Prostate gland (tissue), 2 donors: ENCODE results near the gene CCDC13. TPM values are rescaled to one million over a fixed set of nuclear protein-coding genes. Genes with fewer than 3 reads are reported as not detected.

ENCODE experiments used
- DNase-seq: peaks from one replicate; pipeline ENCODE4 v3.0.0-alpha.2; 2019; ENCODE audit warnings: low spot score
- H3K27ac ChIP-seq, 2 donors: fragments of 200-600 bp; sonication (generic); 2 replicates each; pipeline ENCODE4 v1.5.1; 2017 to 2019
- H3K27me3 ChIP-seq: fragments of 200-600 bp; sonication (generic); replicated peaks from 2 replicates; pipeline ENCODE4 v1.5.1; 2019; ENCODE audit not compliant: insufficient read depth
- H3K36me3 ChIP-seq, 2 donors: fragments of 200-600 bp; sonication (generic); 1 replicate in 1 of 2; 2 replicates in 1 of 2; pipeline versions ENCODE4 v1.5.1 to v1.8.1; 2017 to 2019
- H3K4me1 ChIP-seq: fragments of 200-600 bp; sonication (generic); replicated peaks from 2 replicates; pipeline ENCODE4 v1.5.1; 2019
- H3K4me3 ChIP-seq, 2 donors: fragments of 200-600 bp; sonication (generic); 2 replicates each; pipeline ENCODE4 v1.5.1; 2017 to 2019
- H3K9me3 ChIP-seq: fragments of 200-600 bp; sonication (generic); 2 replicates; pipeline ENCODE4 v1.5.1; 2017
- POLR2A ChIP-seq: fragments of 450-650 bp; IDR thresholded peaks from one replicate; pipeline ENCODE4 v1.6.1; 2016; ENCODE audit warnings: antibody characterized with exemption, mild to moderate bottlenecking
- POLR2AphosphoS5 ChIP-seq: sonication (generic); formaldehyde crosslinking; IDR thresholded peaks from one replicate; pipeline ENCODE4 v1.6.1; 2017; ENCODE audit warnings: antibody characterized with exemption
- WGBS: methylation state at CpG from one replicate; pipeline ENCODE4 v1.1.5; 2018; 5-methylcytosine and 5-hydroxymethylcytosine counted together
- intact Hi-C: fragments of 100-400 bp; cut with DNase I; formaldehyde crosslinking; loops from one replicate; pipeline ENCODE4 v1.14.2; 2022
- total RNA-seq, 2 donors: library from RNA; depleted of rRNA; stranded (reverse); fragments of >200 nt; gene quantifications; one replicate each; pipeline ENCODE4 v1.1.0, GENCODE V29; 2016
- TF ChIP-seq, protein P1 (sequence below), 4 experiments: fragments of 200-600 bp in 2 of 4; fragments of 450-650 bp in 2 of 4; sonication (generic) in 2 of 4; IDR thresholded peaks; 1 replicate in 3 of 4; 2 replicates in 1 of 4; pipeline ENCODE4 v1.5.1; 2016 to 2019; ENCODE audit warnings: antibody characterized with exemption in 4 of 4, mild to moderate bottlenecking in 2 of 4, moderate library complexity in 2 of 4

The CCDC13 gene
- total RNA-seq, 2 donors from 2014 or later = 2.4 to 6.5 TPM

DNA sequence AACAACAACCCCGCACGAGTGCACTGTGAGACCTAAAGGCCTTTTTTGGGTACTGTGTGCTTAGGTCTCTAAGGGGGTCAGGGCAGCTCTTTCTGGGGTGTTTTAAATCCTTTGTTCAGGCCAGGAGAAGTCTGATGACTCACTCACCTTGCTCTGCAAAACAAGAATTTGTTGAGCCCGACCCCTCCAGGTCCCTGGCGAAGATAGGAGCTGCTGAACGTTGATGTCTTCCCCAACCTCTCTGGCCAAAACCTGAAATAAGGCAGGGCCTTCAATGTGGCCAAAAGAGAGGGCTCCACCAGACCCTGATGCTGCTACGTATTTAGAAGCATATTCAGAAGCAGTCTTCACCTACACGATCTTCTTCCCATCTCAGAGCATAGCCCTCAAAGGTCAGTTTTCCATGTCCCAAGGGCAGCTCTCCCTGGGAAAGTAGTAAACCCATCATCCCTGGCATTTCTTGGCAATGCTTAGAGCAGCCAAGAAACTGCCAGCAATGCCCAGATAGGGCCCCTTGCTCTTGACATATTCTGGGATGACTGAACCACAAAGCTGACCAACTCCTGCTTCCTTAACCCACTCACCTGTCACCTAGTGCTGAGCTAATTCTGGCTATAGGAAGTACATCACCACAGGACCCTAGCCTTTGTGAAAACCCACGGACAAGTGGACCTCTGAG lies 27.1 kb downstream of the CCDC13 start:
- intact Hi-C loops = loop anchor here (2.0 to 5.0 kb wide), 3 partner anchors 33 to 139 kb away; no protein-coding TSS in a partner anchor

DNA sequence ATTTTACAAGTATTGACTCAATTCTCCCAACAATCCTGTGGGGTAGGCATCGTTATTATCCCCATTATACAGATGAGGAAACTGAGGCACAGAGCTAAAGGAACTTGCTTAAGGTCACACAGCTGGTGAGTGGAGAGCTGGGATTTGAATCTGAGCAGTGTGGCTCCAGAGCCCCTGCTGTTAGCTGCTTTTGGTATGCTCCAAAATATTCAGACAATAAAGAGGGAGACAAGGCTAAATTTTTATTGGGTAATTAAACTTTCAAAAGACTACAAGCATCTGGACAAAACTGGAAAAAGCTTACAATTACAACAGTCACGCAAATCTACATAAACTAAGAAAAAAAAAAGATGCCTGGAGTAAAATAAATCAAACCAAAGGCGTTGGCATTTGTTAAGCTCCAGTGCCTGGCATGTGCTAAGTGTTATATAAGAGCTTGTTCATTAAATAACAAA lies 27.7 kb downstream of the CCDC13 start:
- H3K4me3 ChIP-seq = no peak overlapping the region
- peaks cover 14% of the 10 kb centered on the region for H3K4me1 ChIP-seq
- H3K27me3 ChIP-seq = no peaks in the 10 kb centered on the region
- H3K9me3 ChIP-seq = no peaks in the 10 kb centered on the region
- DNase-seq = no peak
- TF ChIP-seq, protein P1, sequence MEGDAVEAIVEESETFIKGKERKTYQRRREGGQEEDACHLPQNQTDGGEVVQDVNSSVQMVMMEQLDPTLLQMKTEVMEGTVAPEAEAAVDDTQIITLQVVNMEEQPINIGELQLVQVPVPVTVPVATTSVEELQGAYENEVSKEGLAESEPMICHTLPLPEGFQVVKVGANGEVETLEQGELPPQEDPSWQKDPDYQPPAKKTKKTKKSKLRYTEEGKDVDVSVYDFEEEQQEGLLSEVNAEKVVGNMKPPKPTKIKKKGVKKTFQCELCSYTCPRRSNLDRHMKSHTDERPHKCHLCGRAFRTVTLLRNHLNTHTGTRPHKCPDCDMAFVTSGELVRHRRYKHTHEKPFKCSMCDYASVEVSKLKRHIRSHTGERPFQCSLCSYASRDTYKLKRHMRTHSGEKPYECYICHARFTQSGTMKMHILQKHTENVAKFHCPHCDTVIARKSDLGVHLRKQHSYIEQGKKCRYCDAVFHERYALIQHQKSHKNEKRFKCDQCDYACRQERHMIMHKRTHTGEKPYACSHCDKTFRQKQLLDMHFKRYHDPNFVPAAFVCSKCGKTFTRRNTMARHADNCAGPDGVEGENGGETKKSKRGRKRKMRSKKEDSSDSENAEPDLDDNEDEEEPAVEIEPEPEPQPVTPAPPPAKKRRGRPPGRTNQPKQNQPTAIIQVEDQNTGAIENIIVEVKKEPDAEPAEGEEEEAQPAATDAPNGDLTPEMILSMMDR (IDR thresholded peaks at IDR 0.05) = no peak
- no peak for TF ChIP-seq POLR2A
- no peak for TF ChIP-seq POLR2AphosphoS5
- peak overlapping the region; percentile 74 to 81 for H3K27ac ChIP-seq
- H3K36me3 ChIP-seq = no peaks in the 10 kb centered on the region
- intact Hi-C loops = loop anchor here (5.0 kb wide), 1 partner anchor 138 kb away; no protein-coding TSS in a partner anchor
- WGBS = 22% methylated on average over 3 of the region's 3 CpGs

More for the DNA sequence above, 27.1 kb downstream of the CCDC13 start:
- 31% methylated on average over 8 of the region's 8 CpGs for WGBS
- Histone ChIP-seq H3K4me3 (no peak overlapping the region), H3K4me1 (peaks cover 14% of the 10 kb centered on the region), H3K27ac (peak overlapping the region; percentile 74 to 81), H3K9me3 (no peaks in the 10 kb centered on the region), H3K36me3 (no peaks in the 10 kb centered on the region), H3K27me3 (no peaks in the 10 kb centered on the region)
- no peak for TF ChIP-seq POLR2AphosphoS5
- TF ChIP-seq POLR2A = no peak
- TF ChIP-seq, protein P1 (IDR thresholded peaks at IDR 0.05) = no peak
- DNase-seq = no peak

DNA sequence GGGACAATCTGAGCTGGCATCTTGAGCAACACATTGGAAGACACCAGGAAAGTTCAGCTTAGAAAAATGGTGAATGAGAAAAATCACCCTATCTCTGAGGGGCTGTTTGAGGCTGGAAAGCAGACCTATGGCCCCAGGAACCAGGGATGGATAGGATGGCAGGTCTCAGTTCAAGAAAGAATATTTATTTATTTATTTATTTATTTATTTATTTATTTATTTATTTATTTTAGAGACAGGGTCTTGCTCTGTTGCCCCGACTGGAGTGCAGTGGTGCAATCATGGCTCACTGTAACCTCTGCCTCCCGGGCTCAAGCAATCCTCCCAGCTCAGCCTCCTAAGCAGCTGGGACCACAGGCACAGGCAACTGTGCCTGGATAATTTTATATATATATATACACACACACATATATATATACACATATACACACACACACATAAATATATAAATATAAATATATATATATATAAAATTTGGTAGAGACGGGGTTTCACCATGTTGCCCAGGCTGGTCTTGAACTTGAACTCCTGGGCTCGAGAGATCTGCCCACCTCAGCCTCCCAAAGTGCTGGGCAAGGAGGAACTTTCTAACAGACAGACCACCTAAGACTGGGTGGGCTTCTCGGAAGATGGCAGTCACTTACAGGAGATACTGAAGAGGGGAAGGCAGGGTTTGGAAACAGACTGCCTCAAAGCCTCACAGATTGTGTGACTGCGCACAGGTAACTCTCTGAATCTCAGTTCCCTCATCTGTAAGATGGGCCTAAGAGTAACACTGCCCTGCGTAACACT lies 29.7 kb downstream of the CCDC13 start:
- no peak for DNase-seq
- H3K4me1 ChIP-seq = peaks cover 14% of the 10 kb centered on the region
- no peak overlapping the region for H3K4me3 ChIP-seq
- no peaks in the 10 kb centered on the region for H3K27me3 ChIP-seq
- 96% methylated on average over 7 of the region's 7 CpGs for WGBS
- no peak overlapping the region for H3K27ac ChIP-seq
- H3K9me3 ChIP-seq = no peaks in the 10 kb centered on the region
- intact Hi-C loops = loop anchor here (5.0 kb wide), 1 partner anchor 241 kb away; the partner anchor contains the start of gene VIPR1
- H3K36me3 ChIP-seq = no peaks in the 10 kb centered on the region
- TF ChIP-seq, protein P1 (IDR thresholded peaks at IDR 0.05) = no peak
- no peak for TF ChIP-seq POLR2A

DNA sequence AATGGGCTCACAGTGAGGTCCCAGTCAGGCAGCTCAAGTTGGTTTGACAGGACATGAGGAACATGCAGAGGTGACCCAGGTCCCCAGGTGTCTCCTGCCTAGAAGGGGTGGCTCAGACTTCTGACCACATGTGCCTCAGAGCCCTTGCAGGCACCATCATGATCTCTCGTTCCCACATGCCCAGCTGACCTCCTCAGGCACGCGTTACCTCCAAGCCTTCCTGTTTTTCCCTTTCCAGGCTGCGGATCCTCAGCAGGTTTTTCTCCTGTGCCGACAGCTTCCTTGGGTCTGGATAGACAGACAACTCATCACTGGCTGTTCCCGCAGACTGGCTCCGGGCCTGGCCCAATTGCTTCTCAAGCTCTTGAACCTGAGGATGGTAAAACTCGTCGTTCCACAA lies 30.4 kb downstream of the CCDC13 start:
- DNase-seq = no peak

More for the DNA sequence above, 30.4 kb downstream of the CCDC13 start:
- Histone ChIP-seq H3K4me3 (no peak overlapping the region), H3K27ac (no peak overlapping the region), H3K27me3 (no peaks in the 10 kb centered on the region), H3K9me3 (no peaks in the 10 kb centered on the region), H3K36me3 (no peaks in the 10 kb centered on the region), H3K4me1 (peaks cover 14% of the 10 kb centered on the region)
- 92% methylated on average over 9 of the region's 9 CpGs for WGBS
- TF ChIP-seq, protein P1 (IDR thresholded peaks at IDR 0.05) = no peak
- TF ChIP-seq POLR2AphosphoS5 (no peak), POLR2A (no peak)
- intact Hi-C loops = loop anchor here (5.0 kb wide), 1 partner anchor 240 kb away; the partner anchor contains the start of gene VIPR1
